Esophagus muscularis mucosa (tissue), 4 donors: ENCODE results near the gene SP2. TPM values are rescaled to one million over a fixed set of nuclear protein-coding genes. Genes with fewer than 3 reads are reported as not detected.
A peak's percentile ranks its signal among the peaks of the same experiment; 100 is the strongest.

Source experiments
- DNase-seq: peaks from one replicate; pipeline ENCODE4 v3.0.0-alpha.2; 2017; ENCODE audit errors: extremely low spot score
- H3K27ac ChIP-seq, 4 donors: fragments of 200-600 bp; sonication (generic); replicated peaks in 1 of 4; 1 replicate in 3 of 4; 2 replicates in 1 of 4; pipeline ENCODE4 v1.5.1; 2016 to 2019; ENCODE audit warnings: mild to moderate bottlenecking in 1 of 4
- H3K27me3 ChIP-seq, 4 donors: fragments of 200-600 bp; sonication (generic); one replicate each; pipeline versions ENCODE4 v1.5.1 to v1.6.0; 2016 to 2019
- H3K36me3 ChIP-seq, 4 donors: fragments of 200-600 bp; sonication (generic); one replicate each; pipeline ENCODE4 v1.5.1; 2016 to 2019
- H3K4me1 ChIP-seq, 4 donors: fragments of 200-600 bp; sonication (generic); one replicate each; pipeline ENCODE4 v1.5.1; 2016 to 2019
- H3K4me3 ChIP-seq, 4 donors: fragments of 200-600 bp; sonication (generic); 1 replicate in 2 of 4; 2 replicates in 2 of 4; pipeline ENCODE4 v1.5.1; 2016 to 2019; ENCODE audit warnings: mild to moderate bottlenecking in 4 of 4, moderate library complexity in 1 of 4
- H3K9me3 ChIP-seq, 4 donors: fragments of 200-600 bp; sonication (generic); 1 replicate in 3 of 4; 2 replicates in 1 of 4; pipeline ENCODE4 v1.5.1; 2016 to 2019
- EP300 ChIP-seq: sonication (generic); formaldehyde crosslinking; IDR thresholded peaks from one replicate; pipeline ENCODE4 v1.6.1; 2017; ENCODE audit warnings: antibody characterized with exemption
- POLR2A ChIP-seq: fragments of 450-650 bp; IDR thresholded peaks from one replicate; pipeline ENCODE4 v1.6.1; 2017; ENCODE audit warnings: antibody characterized with exemption, moderate library complexity, mild to moderate bottlenecking, low read depth
- POLR2AphosphoS5 ChIP-seq, 2 donors: sonication (generic); formaldehyde crosslinking; IDR thresholded peaks; one replicate each; pipeline ENCODE4 v1.6.1; 2017; ENCODE audit warnings: antibody characterized with exemption in 2 of 2
- WGBS: methylation state at CpG from one replicate; pipeline ENCODE4 v1.1.5; 2018; 5-methylcytosine and 5-hydroxymethylcytosine counted together
- intact Hi-C: fragments of 100-400 bp; cut with DNase I; formaldehyde crosslinking; loops from one replicate; pipeline ENCODE4 v1.15.1; 2023
- total RNA-seq, 4 donors: library from RNA; depleted of rRNA; stranded (reverse); fragments of >200 nt; gene quantifications; one replicate each; pipeline versions ENCODE4 v1.1.0 to v1.2.1, GENCODE V29; 2016
- TF ChIP-seq, protein P1 (sequence below), 3 experiments: fragments of 200-600 bp in 2 of 3; fragments of 450-650 bp in 1 of 3; sonication (generic) in 2 of 3; IDR thresholded peaks; one replicate each; pipeline ENCODE4 v1.5.1; 2017 to 2019; ENCODE audit warnings: antibody characterized with exemption in 3 of 3, mild to moderate bottlenecking in 2 of 3, moderate library complexity in 1 of 3

The SP2 gene
- total RNA-seq, 4 donors from 2014 or later = 7.1 to 16.0 (median 9.4) TPM

GRCh38 chr17:47889734-47890529, 6.1 kb upstream of the SP2 start:
- peak in 1 of 2 donors; percentile 18 for TF ChIP-seq POLR2AphosphoS5 (IDR thresholded peaks at IDR 0.05)
- no peak for TF ChIP-seq POLR2A
- TF ChIP-seq, protein P1, sequence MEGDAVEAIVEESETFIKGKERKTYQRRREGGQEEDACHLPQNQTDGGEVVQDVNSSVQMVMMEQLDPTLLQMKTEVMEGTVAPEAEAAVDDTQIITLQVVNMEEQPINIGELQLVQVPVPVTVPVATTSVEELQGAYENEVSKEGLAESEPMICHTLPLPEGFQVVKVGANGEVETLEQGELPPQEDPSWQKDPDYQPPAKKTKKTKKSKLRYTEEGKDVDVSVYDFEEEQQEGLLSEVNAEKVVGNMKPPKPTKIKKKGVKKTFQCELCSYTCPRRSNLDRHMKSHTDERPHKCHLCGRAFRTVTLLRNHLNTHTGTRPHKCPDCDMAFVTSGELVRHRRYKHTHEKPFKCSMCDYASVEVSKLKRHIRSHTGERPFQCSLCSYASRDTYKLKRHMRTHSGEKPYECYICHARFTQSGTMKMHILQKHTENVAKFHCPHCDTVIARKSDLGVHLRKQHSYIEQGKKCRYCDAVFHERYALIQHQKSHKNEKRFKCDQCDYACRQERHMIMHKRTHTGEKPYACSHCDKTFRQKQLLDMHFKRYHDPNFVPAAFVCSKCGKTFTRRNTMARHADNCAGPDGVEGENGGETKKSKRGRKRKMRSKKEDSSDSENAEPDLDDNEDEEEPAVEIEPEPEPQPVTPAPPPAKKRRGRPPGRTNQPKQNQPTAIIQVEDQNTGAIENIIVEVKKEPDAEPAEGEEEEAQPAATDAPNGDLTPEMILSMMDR (IDR thresholded peaks at IDR 0.05) = peak in 2 of 3 experiments; percentile 90 to 96
- no peak for TF ChIP-seq EP300
- Histone ChIP-seq H3K27me3 (peaks cover 0 to 6% (median 0%) of the 10 kb centered on the region in 4 donors), H3K9me3 (no peaks in the 10 kb centered on the region), H3K36me3 (peaks cover 0 to 3% (median 0%) of the 10 kb centered on the region in 4 donors), H3K4me3 (no peak overlapping the region), H3K4me1 (peaks cover 11 to 18% (median 13%) of the 10 kb centered on the region in 4 donors), H3K27ac (no peak overlapping the region)
- WGBS = 40% methylated on average over 11 of the region's 11 CpGs
- peak; percentile 97 for DNase-seq
- intact Hi-C loops = loop anchor here (1.0 to 10.0 kb wide), 3 partner anchors 49 to 185 kb away; partner anchors contain the start of genes PNPO and SCRN2

GRCh38 chr17:47891545-47892088, 4.4 kb upstream of the SP2 start:
- H3K9me3 ChIP-seq = no peaks in the 10 kb centered on the region
- TF ChIP-seq POLR2AphosphoS5 (IDR thresholded peaks at IDR 0.05) (no peak), EP300 (no peak), POLR2A (no peak)
- TF ChIP-seq, protein P1 (IDR thresholded peaks at IDR 0.05) = no peak
- no peak for DNase-seq
- H3K36me3 ChIP-seq = peaks cover 0 to 3% (median 0%) of the 10 kb centered on the region in 4 donors
- no peak overlapping the region for H3K27ac ChIP-seq
- 87% methylated on average over 4 of the region's 4 CpGs for WGBS
- intact Hi-C loops = loop anchor here (5.0 to 10.0 kb wide), 2 partner anchors 51 to 187 kb away; partner anchors contain the start of gene PNPO
- no peaks in the 10 kb centered on the region for H3K27me3 ChIP-seq
- no peak overlapping the region for H3K4me3 ChIP-seq
- peaks cover 7 to 20% (median 12%) of the 10 kb centered on the region in 4 donors for H3K4me1 ChIP-seq

- WGBS = 40% methylated on average over 10 of the region's 11 CpGs
- Histone ChIP-seq H3K27me3 (no peaks in the 10 kb centered on the region), H3K9me3 (no peaks in the 10 kb centered on the region), H3K4me1 (peaks cover 33 to 45% (median 41%) of the 10 kb centered on the region in 4 donors), H3K27ac (peak overlapping the region; percentile 88 to 100 (median 94)), H3K4me3 (peak overlapping the region; percentile 71 to 88 (median 82)), H3K36me3 (peaks cover 0 to 3% (median 0%) of the 10 kb centered on the region in 4 donors)
- no peak for DNase-seq
- TF ChIP-seq POLR2AphosphoS5 (IDR thresholded peaks at IDR 0.05) (no peak), POLR2A (no peak), EP300 (no peak)
- TF ChIP-seq, protein P1 (IDR thresholded peaks at IDR 0.05) = no peak
- intact Hi-C loops = loop anchor here (5.0 to 10.0 kb wide), 2 partner anchors 48 to 190 kb away; partner anchors contain the start of gene PNPO
These were observed 1.3 kb upstream of the SP2 start for GRCh38 chr17:47894498-47895346.

- Histone ChIP-seq H3K9me3 (no peaks in the 10 kb centered on the region), H3K27me3 (no peaks in the 10 kb centered on the region), H3K27ac (peak overlapping the region; percentile 88 to 100 (median 94)), H3K4me3 (peak overlapping the region; percentile 71 to 88 (median 82)), H3K4me1 (peaks cover 39 to 51% (median 48%) of the 10 kb centered on the region in 4 donors), H3K36me3 (peaks cover 0 to 3% (median 0%) of the 10 kb centered on the region in 4 donors)
- TF ChIP-seq POLR2AphosphoS5 (IDR thresholded peaks at IDR 0.05) (peak; percentile 95 to 96), POLR2A (peak; percentile 69), EP300 (no peak)
- TF ChIP-seq, protein P1 (IDR thresholded peaks at IDR 0.05) = no peak
- WGBS = 1% methylated on average over 24 of the region's 25 CpGs
- peak; percentile 93 for DNase-seq
- intact Hi-C loops = loop anchor here (10.0 kb wide), 1 partner anchor 191 kb away; no protein-coding TSS in a partner anchor
These were observed 635 bp upstream of the SP2 start for GRCh38 chr17:47895347-47895855.
